Stimulated activated CD4-positive, alpha-beta T cell treated with anti-CD3 and anti-CD28 coated beads, Interleukin-15, amount 100 ng/mL, for 1 hour (primary cell): ENCODE measurements around the gene CD1E.
"Not testable (repeated sequence)": the region's sequence is repeated elsewhere in the genome, so short reads cannot be mapped to it uniquely, and the experiment has no call there.

Source experiments
- DNase-seq, 2 donors: peaks; one replicate each; pipeline ENCODE4 v3.0.0-alpha.2; 2020; ENCODE audit warnings: low read depth in 1 of 2, low spot score in 1 of 2

CD1E gene

GRCh38 chr1:158353303-158354075, at the start of gene CD1E:
CD1E (plus strand) TSS chr1:158353894; CDS start chr1:158353989, 95 bp downstream.
- no peak for DNase-seq

GRCh38 chr1:158310623-158311022, 43.1 kb upstream of the CD1E start:
- no peak for DNase-seq

- no peak for DNase-seq
Observed at GRCh38 chr1:158311066-158311465, 42.6 kb upstream of the CD1E start.

- DNase-seq: no peak
Observed at GRCh38 chr1:158323866-158324265, 29.8 kb upstream of the CD1E start.

GRCh38 chr1:158324395-158324794, 29.3 kb upstream of the CD1E start:
- no peak for DNase-seq

- no peak for DNase-seq
Observed at GRCh38 chr1:158327481-158327880, 26.2 kb upstream of the CD1E start.

- DNase-seq: no peak
Observed at GRCh38 chr1:158328426-158328825, 25.3 kb upstream of the CD1E start.

- no peak for DNase-seq
Observed at GRCh38 chr1:158329300-158329699, 24.4 kb upstream of the CD1E start.

GRCh38 chr1:158329733-158330132, 24.0 kb upstream of the CD1E start:
- DNase-seq: no peak

- no peak for DNase-seq
Observed at GRCh38 chr1:158330391-158331105, 23.1 kb upstream of the CD1E start.

GRCh38 chr1:158331106-158331425, 22.6 kb upstream of the CD1E start:
- DNase-seq: no peak

- DNase-seq: no peak
Observed at GRCh38 chr1:158331481-158332150, 22.1 kb upstream of the CD1E start, which contains the start of gene CD1B. CD1B (minus strand) TSS chr1:158331531; CDS start chr1:158331423, 108 bp downstream.

- DNase-seq: no peak
Observed at GRCh38 chr1:158333405-158334155, 20.1 kb upstream of the CD1E start.

GRCh38 chr1:158334526-158335212, 19.0 kb upstream of the CD1E start:
- no peak for DNase-seq

- DNase-seq: no peak
Observed at GRCh38 chr1:158335213-158335532, 18.5 kb upstream of the CD1E start.

- DNase-seq: not testable (repeated sequence)
Observed at GRCh38 chr1:158336413-158336812, 17.3 kb upstream of the CD1E start.

GRCh38 chr1:158348946-158349345, 4.7 kb upstream of the CD1E start:
- DNase-seq: not testable (repeated sequence)

- no peak for DNase-seq
Observed at GRCh38 chr1:158354255-158354654, 561 bp downstream of the CD1E start.

- DNase-seq: no peak
Observed at GRCh38 chr1:158355773-158356285, 2.1 kb downstream of the CD1E start.

- no peak for DNase-seq
Observed at GRCh38 chr1:158356616-158357015, 2.9 kb downstream of the CD1E start.

- no peak for DNase-seq
Observed at GRCh38 chr1:158357441-158357840, 3.7 kb downstream of the CD1E start.
